A673 (cell line): ENCODE measurements around the gene WDR82. TPM values are rescaled to one million over a fixed set of nuclear protein-coding genes. Genes with fewer than 3 reads are reported as not detected.

Source experiments
- BruUV-seq: library from RNA; stranded (reverse); fragments of 400-500 nt; replicated peaks from 2 replicates; lab custom pipeline; 2021; lab: Mats Ljungman, UMichigan
- CTCF ChIA-PET: fragments of 300-600 bp; sonication (Branson Sonifier 250); formaldehyde crosslinking; loops from one replicate; lab custom pipeline; 2022; ENCODE audit warnings: antibody characterized with exemption; lab: Charles Lee
- POLR2A ChIA-PET: fragments of 300-600 bp; sonication (Branson Sonifier 250); formaldehyde crosslinking; loops from one replicate; lab custom pipeline; 2022; ENCODE audit warnings: antibody characterized with exemption; ENCODE audit not compliant: low non-redundant PET; lab: Charles Lee
- DNase-seq: peaks from one replicate; pipeline ENCODE4 v3.0.0-alpha.2; 2015; ENCODE audit warnings: low spot score
- H3K27ac ChIP-seq: fragments of 200-600 bp; sonication (generic); 2 replicates; pipeline ENCODE4 v1.5.1; 2016; ENCODE audit warnings: mixed run types, low read depth, mild to moderate bottlenecking, mixed read lengths, antibody characterized with exemption, low read length; ENCODE audit not compliant: poor library complexity, severe bottlenecking
- H3K27me3 ChIP-seq: fragments of 200-600 bp; sonication (generic); replicated peaks from 2 replicates; pipeline ENCODE4 v1.6.1; 2017; ENCODE audit warnings: mixed run types, low read depth, mild to moderate bottlenecking, mixed read lengths, antibody characterized with exemption, low read length; ENCODE audit not compliant: insufficient read depth, poor library complexity
- H3K36me3 ChIP-seq: fragments of 200-600 bp; sonication (generic); 2 replicates; pipeline ENCODE4 v1.6.1; 2016; ENCODE audit warnings: mixed run types, mild to moderate bottlenecking, mixed read lengths, antibody characterized with exemption, low read length; ENCODE audit not compliant: insufficient read depth, poor library complexity, severe bottlenecking
- H3K4me1 ChIP-seq: fragments of 200-600 bp; sonication (generic); 2 replicates; pipeline ENCODE4 v1.6.1; 2017; ENCODE audit warnings: mixed run types, mild to moderate bottlenecking, mixed read lengths, antibody characterized with exemption, low read length; ENCODE audit not compliant: insufficient read depth, poor library complexity, severe bottlenecking
- H3K4me3 ChIP-seq: fragments of 200-600 bp; sonication (generic); 2 replicates; pipeline ENCODE4 v1.5.1; 2016; ENCODE audit warnings: low read depth, mixed run types, mild to moderate bottlenecking, mixed read lengths, low read length; ENCODE audit not compliant: poor library complexity, severe bottlenecking
- H3K9me3 ChIP-seq: fragments of 200-600 bp; sonication (generic); 2 replicates; pipeline ENCODE4 v1.6.1; 2016; ENCODE audit warnings: mixed run types, low read depth, mild to moderate bottlenecking, mixed read lengths, antibody characterized with exemption, low read length; ENCODE audit not compliant: poor library complexity, severe bottlenecking
- CTCF ChIP-seq: fragments of 300-800, 200-600 bp; sonication (generic); conservative IDR thresholded peaks from 2 replicates; pipeline ENCODE4 v1.5.1; 2017; ENCODE audit warnings: low read depth, mild to moderate bottlenecking, antibody characterized with exemption, low read length, moderate library complexity, mixed read lengths
- EZH2 ChIP-seq: fragments of 200-600 bp; sonication (generic); IDR thresholded peaks from 2 replicates; pipeline ENCODE4 v1.6.1; 2017; ENCODE audit warnings: borderline replicate concordance, low read depth, mild to moderate bottlenecking, mixed read lengths, antibody characterized with exemption, low read length; ENCODE audit not compliant: poor library complexity, severe bottlenecking
- intact Hi-C: fragments of 100-400 bp; cut with micrococcal nuclease; formaldehyde crosslinking; loops from one replicate; pipeline ENCODE4 v1.10.0; 2022; ENCODE audit not compliant: unreplicated experiment
- total RNA-seq: library from RNA; stranded (reverse); gene quantifications from 2 replicates; pipeline ENCODE4 v1.2.3, GENCODE V29; 2021

The WDR82 gene
- total RNA-seq, 1 experiment from 2014 or later, result 54.3 TPM

GRCh38 chr3:52222319-52223221 is 55.9 kb downstream of the WDR82 start:
- H3K4me1 ChIP-seq, result no peaks in the 10 kb centered on the region
- no peak overlapping the region for H3K27ac ChIP-seq
- no peak for TF ChIP-seq EZH2
- TF ChIP-seq CTCF, result no peak
- no peak overlapping the region for H3K4me3 ChIP-seq
- DNase-seq, result no peak
- intact Hi-C loops, result loop anchor here (5.0 kb wide), 1 partner anchor 225 kb away; the partner anchor contains the start of gene SEMA3G
- no peaks in the 10 kb centered on the region for H3K27me3 ChIP-seq
- H3K9me3 ChIP-seq, result no peaks in the 10 kb centered on the region
- ChIA-PET POLR2A (no interaction called here), CTCF (no interaction called here)
- BruUV-seq, result no TSS peak
- H3K36me3 ChIP-seq, result no peaks in the 10 kb centered on the region

- CTCF ChIA-PET, result interaction anchor here (1.3 kb wide), 1 partner anchor 10 kb away, joined by 6 read pairs; no protein-coding TSS in a partner anchor
- no peak for DNase-seq
- Histone ChIP-seq H3K36me3 (no peaks in the 10 kb centered on the region), H3K27ac (no peak overlapping the region), H3K9me3 (no peaks in the 10 kb centered on the region), H3K27me3 (no peaks in the 10 kb centered on the region), H3K4me3 (no peak overlapping the region), H3K4me1 (no peaks in the 10 kb centered on the region)
- BruUV-seq, result no TSS peak
- POLR2A ChIA-PET, result no interaction called here
- intact Hi-C loops, result loop anchor here (5.0 kb wide), 1 partner anchor 226 kb away; the partner anchor contains the start of gene SEMA3G
- TF ChIP-seq EZH2 (no peak), CTCF (no peak)
Observed at GRCh38 chr3:52221563-52222318, 56.7 kb downstream of the WDR82 start.

GRCh38 chr3:52221141-52221562 is 57.3 kb downstream of the WDR82 start:
- Histone ChIP-seq H3K27me3 (no peaks in the 10 kb centered on the region), H3K27ac (no peak overlapping the region), H3K4me3 (no peak overlapping the region), H3K4me1 (no peaks in the 10 kb centered on the region), H3K9me3 (no peaks in the 10 kb centered on the region), H3K36me3 (no peaks in the 10 kb centered on the region)
- intact Hi-C loops, result loop anchor here (5.0 kb wide), 1 partner anchor 226 kb away; the partner anchor contains the start of gene SEMA3G
- ChIA-PET POLR2A (no interaction called here), CTCF (interaction anchor here (0.7 to 1.7 kb wide), 6 partner anchors 9 to 118 kb away, joined by 3 to 13 read pairs (median 4); partner anchors contain the start of gene TWF2)
- no peak for TF ChIP-seq EZH2
- TF ChIP-seq CTCF, result no peak
- no peak for DNase-seq
- no TSS peak for BruUV-seq
